GM20431 (cell line): ENCODE measurements around the gene ERC1.

Experiments
- in situ Hi-C: fragments of 300-500 bp; cut with MseI, MboI; formaldehyde crosslinking; loops from one replicate; pipeline ENCODE4 v1.15.0; 2020; ENCODE audit warnings: low sequenced_read_pairs; ENCODE audit not compliant: unreplicated experiment

The ERC1 gene

DNA sequence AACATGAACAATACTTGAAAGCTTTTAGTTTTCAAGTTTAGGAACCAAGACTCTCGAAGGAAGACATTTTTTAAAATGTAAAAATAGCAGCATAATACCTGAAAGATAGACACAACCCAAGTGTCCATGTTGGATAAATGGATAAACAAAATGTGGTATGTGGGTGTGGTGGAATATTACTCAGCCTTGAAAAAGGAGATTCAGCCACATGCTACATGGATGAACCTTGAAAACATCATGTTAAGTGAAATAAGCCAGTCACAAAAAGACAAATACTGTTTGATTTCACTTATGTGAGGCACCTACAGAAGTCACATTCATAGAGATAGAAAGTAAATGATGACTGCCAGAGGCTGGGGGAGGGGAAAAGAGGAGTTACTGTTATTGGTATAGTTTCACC, 374.7 kb downstream of the ERC1 start:
- in situ Hi-C loops, result no loop called here

DNA sequence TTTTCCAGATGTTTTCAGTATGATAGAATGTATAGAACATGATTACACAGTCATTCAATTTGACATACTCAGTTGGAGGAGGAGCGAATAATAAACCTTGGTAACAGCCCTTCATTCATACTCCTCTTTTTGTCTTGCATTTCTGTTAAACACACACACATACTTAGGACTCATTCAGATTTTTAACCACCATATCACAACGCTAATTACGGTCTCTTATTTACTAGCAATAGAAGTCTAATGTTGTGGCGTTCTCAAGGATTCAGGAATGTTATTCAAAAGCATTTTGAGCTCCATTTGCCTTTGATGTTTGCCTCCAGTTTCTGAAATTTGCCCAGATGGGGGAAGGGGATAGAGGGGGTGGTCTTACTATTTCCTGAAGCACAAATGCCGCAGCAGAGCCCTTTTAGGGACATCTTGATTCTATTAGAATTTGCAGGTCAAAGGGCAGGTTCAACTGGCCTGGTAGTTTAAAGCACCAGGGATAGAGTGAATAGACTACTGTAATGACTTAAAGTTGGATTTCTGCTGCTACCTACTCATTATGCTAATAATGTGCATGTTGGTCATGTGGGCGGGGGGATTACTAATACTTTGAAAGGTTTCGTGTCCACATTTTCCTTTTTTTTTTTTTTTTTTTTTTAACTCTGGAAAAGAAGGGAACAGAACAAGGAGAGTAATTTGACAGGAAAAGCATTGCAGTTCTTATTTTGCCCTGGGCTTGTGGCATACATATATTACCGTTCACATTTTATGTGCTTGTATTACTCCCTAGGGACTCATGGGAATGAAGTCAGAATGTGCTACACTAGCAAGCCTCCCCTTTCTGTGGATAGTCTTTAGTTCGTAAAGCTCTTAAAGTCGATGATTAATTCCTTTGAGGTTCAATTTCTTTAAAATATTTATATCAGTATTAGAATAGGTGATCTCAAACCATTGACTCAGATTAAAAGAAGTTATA, 376.6 kb downstream of the ERC1 start:
- in situ Hi-C loops, result no loop called here

DNA sequence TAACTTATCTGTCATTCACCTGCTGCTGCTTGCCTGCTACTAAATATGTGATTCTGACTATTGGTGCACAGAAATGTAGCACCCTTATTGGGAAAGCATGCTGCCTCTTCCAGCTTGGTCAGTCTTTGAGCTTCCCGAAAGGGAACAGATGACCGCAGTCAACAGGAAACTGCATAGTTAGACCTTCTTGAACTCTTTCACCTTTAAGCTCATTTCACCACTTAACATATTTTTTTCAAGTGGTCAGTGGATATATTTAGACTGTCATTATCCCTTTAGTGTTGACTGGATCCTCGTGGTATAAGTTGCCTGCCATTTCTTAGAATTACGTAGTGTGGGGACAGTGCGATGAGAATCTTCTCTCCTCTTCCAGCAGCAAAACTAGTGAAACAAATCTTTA, 378.4 kb downstream of the ERC1 start:
- in situ Hi-C loops, result no loop called here

- in situ Hi-C loops, result no loop called here
Observed at GRCh38 chr12:1369938-1370500, 379.0 kb downstream of the ERC1 start.

DNA sequence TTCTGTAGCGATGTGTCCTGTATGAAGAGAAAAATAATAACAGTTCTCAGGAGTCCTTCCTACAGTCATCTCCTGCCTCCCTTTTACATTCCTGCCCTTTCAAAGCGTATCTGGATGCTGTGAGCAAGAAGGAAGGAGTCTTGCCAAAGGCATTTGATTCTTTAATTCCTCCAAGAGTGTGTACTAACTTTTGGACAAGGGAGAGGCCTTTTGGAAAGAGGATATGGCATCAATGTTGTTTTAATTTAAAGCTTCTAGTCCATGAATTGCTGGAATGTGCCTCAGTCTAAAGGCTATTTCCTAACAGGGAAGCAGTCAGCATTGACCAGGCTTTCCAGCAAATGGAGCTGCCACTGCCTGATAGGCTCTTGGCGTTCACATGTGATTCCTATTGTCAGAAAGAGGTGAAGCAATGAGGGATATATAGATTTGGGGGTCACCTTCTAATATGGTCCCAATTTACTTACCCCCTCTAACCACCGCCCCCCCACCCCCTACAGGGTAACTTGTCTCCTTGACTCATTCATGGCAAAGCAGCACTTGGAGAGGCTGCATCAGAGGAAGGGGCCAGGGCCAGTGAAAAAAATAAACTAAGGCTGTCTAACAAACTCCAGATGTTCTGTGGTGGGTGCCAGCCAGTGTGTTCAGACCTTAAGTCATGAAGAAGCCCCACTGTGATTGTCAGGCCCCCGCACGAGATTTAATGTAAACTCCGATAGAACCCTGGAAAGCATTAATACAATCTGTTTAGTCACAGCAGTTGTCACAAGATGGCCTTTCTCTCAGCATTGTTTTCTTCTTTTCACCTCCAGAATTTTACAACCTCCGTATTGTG, 383.1 kb downstream of the ERC1 start:
- in situ Hi-C loops, result no loop called here

DNA sequence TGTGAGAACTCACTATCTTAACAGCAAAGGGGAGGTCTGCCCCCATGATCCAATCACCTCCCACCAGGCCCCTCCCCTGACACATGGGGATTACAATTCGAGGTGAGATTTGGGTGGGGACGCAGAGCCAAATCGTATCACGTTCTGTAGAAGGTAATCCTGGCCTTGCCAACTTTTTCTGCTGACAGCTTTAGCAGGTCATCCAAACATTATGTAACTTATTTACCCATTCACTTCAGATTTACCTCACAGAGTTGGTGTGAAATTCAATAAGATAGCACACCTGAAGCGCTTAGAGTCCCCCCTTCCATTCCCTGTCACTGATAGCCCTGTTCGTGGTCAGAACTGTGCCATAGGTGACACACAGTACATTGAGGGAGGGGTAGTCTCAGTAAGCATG, 384.3 kb downstream of the ERC1 start:
- in situ Hi-C loops, result no loop called here

DNA sequence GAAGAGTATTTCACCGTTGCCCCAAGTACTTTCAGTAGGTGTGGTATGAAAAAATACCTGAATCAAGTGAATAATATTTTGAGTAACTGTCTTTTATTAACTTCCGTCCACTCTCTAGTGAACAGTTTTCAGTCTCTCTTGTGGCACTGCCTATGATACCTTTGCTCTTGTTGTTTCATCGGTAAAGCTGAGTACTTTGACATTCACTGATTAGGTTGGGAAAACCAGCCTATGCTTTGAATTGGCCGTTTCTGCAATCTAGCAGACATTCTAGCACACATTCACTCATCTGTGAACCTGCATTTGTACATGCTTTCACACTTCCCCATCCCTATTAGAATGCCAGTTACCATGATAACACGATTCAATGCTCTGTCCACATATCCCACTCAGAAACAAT, 386.1 kb downstream of the ERC1 start:
- in situ Hi-C loops, result no loop called here

- in situ Hi-C loops, result no loop called here
Observed at GRCh38 chr12:1377681-1378080, 386.7 kb downstream of the ERC1 start.

- in situ Hi-C loops, result no loop called here
Observed at GRCh38 chr12:1380171-1380851, 389.3 kb downstream of the ERC1 start.

GRCh38 chr12:1382151-1382550, 391.1 kb downstream of the ERC1 start:
- in situ Hi-C loops, result no loop called here

- in situ Hi-C loops, result no loop called here
Observed at GRCh38 chr12:1382826-1383225, 391.8 kb downstream of the ERC1 start.

- in situ Hi-C loops, result no loop called here
Observed at GRCh38 chr12:1383758-1384157, 392.7 kb downstream of the ERC1 start.

DNA sequence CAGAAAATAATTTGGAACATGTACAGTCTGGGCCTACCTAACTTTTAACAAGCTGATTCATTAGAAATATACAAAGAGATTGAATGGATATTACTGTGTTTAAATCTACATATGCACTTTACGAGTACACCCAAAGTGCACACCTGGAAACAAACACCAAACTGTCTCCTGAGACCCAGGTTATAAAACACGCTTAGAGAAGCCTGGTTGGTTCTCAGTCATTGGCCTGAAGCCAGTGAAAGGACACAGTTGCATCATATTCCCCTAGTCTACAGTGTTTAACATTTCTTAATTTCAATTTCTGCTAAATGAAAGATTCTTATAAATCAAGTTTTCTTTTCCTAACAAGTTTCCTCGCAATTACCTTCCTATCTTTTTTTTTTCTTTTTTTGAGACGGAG, 393.9 kb downstream of the ERC1 start:
- in situ Hi-C loops, result no loop called here

DNA sequence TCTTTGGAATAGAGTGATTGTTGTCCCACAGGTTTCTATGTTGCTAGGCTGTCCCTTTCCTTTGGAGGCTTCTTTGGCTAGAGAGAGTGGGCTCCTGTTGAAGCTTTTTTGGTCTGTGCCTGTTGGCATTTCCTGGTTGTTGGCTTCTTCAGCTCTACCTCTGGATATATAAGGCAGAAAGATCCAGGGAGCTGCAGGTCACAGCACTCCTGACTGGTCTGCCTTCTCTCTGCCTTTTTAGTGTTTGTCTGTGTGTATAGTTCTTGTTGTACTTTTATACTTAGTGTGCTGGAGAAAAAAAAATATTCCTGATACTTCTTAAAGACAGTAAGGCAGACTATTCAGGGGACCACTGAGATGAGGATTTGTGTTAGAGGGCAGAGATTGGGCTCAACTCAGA, 400.7 kb downstream of the ERC1 start:
- in situ Hi-C loops, result no loop called here

DNA sequence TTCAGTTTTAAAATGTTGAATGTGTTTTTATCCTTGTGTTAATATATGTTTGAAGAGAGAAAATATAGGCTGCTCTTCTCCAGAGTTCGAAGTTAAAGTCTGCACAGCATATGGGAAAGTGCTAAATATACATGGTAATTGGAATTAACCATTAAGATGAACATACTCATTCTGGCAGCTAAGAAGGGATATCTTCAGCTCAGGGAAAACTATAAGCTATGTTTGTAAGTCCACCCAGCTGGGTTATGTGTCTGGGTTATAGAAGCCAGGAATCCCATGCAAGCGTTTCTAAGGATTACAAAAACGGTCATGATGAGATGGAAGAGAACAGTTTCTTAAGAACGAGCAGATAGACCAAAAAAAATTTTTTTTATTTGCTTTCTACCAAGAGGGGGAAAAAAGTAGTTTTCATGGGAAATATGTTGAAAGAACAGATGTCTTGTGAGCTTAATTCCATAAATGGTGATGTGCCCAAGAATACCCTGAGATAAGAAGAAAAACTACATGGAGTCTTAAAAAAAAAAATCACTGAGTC, 404.5 kb downstream of the ERC1 start:
- in situ Hi-C loops, result no loop called here

DNA sequence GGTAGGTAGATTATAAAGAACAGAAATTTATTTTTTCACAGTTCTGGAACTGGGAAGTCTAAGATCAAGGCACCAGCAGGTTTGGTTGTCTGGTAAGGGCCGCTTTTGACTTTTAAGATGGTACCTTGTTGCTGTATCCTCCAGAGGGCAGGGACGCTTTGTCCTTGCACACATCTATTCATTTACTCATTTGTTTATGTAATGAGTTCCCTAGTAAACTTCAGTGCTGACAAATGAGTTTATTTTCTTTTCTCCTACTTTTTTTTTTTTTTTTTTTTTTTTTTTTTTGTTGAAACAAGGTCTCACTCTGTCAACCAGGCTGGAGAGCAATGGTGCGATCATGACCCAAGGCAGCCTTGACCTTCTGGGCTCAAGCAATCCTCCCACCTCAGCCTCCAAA, 407.6 kb downstream of the ERC1 start:
- in situ Hi-C loops, result no loop called here

GRCh38 chr12:1401891-1402290, 410.9 kb downstream of the ERC1 start:
- in situ Hi-C loops, result no loop called here

DNA sequence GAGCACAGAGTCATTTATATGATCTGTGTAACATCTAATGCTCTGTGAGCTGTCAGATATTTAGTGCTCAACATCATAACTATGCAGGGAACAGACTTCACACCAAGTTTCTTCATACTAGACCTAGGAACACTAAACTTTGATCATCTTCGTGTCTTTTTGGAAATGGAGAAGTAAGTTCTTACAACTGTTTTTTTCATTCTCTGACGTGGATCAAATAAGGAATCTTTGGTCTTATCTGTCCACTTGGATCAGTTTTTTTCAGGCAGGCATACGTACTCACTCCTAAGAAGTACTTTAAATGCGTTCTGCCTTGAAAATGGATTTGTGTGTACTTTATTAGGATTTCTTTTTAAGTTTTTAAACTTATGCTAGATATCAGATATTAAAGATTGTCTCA, 412.4 kb downstream of the ERC1 start:
- in situ Hi-C loops, result no loop called here

GRCh38 chr12:1405619-1406018, 414.6 kb downstream of the ERC1 start:
- in situ Hi-C loops, result no loop called here

- in situ Hi-C loops, result no loop called here
Observed at GRCh38 chr12:1410794-1411193, 419.8 kb downstream of the ERC1 start.
